Measurements from ENCODE around the gene USP37.
A peak's percentile ranks its signal among the peaks of the same experiment; 100 is the strongest.

USP37 gene

DNA sequence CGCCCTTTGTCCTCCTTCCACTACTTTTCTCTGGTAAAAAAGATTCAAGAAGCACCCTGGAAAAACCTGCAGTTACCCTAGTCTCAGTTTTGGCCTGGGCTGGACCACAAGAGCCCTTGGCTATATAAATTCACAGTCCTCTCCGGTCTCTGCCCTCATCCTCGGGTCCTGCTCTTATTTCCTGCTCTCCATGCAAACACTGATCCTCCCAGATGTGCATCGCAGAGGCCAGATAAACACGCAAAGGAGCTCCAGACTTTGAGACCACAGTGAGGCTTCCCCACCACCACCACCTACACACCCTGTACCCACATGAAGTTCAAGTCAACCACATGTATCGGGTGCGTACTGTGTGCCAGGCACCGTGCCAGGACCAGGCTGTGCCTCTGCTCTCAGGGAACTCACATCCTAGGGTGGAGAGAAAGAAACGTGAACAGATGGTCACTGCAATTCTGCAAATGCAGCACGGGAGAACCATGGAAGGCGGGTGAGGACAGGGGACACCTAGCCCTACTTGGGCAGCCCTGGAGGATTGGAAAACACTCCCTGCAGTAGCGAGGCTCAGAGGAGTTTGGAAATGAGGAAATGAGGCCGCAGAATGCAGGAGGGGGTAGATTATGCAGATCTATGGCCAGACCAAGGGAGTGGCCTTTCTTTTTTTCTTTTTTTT is 161.1 kb downstream of the USP37 start:
- peak in 1 of 2 experiments; percentile 37 for DNase-seq (ENCODE audit: low read depth in 1 of 2, low spot score in 1 of 2)
- TF ChIP-seq JUND (IDR thresholded peaks at IDR 0.05; ENCODE audit: low read depth), result no peak
- in situ Hi-C loops (cut with HindIII; ENCODE audit: low pct_unique_long_range_greater_than_20kb, low sequenced_read_pairs), result no loop called here

DNA sequence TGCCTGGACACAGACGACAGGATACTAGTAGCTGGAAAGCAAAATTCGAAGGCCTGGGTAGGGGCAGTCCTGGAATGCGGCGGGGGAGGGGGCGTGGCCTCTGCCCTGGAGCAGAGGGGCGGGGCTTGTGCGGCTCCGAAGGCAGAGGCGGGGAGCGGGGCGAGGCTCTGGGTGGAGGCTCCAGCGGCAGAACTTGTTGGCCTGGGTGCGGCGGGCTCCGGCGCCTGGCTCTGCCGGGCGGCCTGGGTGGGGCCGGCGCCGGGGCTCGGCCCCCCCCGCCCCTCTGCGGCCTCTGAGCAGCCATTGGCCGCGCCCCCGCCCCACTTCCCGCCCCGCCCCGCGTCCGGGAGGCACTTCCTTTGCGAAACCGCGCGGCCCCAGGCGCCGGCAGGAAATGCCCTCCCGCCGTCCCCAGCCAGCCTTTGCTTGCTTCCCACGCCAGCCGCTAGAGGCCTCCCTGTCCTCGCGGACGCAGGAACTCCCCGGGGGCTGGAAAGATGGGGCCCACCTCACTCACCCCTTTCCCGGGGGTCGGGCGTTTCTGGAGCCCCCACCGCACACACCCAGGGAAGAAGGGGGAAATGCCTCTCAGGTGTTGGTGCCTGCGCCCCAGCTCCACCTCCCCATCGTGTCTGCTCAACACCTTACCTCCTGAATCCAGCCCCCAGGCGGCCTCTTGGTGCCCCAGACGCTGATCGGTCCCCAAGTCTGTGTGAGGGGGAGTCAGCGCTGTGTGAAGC is 161.8 kb downstream of the USP37 start:
- peak; percentile 81 to 94 for DNase-seq (ENCODE audit: low read depth in 1 of 2, low spot score in 1 of 2)
- TF ChIP-seq JUND (IDR thresholded peaks at IDR 0.05; ENCODE audit: low read depth), result no peak
- in situ Hi-C loops (cut with HindIII; ENCODE audit: low pct_unique_long_range_greater_than_20kb, low sequenced_read_pairs), result no loop called here

DNA sequence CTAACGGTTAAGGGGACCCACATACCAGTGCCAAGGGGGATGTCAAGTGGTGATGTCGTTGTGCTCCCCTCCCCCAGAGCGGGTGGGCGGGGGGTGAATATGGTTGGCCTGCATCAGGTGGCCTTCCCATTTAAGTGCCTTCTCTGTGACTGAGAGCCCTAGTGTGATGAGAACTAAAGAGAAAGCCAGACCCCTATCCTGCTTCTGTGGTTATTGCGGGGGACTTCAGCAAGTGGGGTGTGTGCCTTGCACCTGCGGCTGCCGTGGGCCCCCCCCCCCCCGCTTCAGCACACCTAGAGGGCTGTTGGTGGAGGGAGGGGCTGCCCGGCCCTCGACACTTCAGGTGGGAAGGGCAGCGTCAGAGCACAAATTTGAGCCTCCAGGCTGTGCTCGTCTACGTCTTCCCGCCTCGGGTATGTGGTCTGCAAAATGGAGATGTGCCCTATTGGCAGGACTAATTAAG is 162.4 kb downstream of the USP37 start:
- in situ Hi-C loops (cut with HindIII; ENCODE audit: low pct_unique_long_range_greater_than_20kb, low sequenced_read_pairs), result no loop called here
- no peak for DNase-seq (ENCODE audit: low read depth in 1 of 2, low spot score in 1 of 2)
- no peak for TF ChIP-seq JUND (IDR thresholded peaks at IDR 0.05; ENCODE audit: low read depth)

DNA sequence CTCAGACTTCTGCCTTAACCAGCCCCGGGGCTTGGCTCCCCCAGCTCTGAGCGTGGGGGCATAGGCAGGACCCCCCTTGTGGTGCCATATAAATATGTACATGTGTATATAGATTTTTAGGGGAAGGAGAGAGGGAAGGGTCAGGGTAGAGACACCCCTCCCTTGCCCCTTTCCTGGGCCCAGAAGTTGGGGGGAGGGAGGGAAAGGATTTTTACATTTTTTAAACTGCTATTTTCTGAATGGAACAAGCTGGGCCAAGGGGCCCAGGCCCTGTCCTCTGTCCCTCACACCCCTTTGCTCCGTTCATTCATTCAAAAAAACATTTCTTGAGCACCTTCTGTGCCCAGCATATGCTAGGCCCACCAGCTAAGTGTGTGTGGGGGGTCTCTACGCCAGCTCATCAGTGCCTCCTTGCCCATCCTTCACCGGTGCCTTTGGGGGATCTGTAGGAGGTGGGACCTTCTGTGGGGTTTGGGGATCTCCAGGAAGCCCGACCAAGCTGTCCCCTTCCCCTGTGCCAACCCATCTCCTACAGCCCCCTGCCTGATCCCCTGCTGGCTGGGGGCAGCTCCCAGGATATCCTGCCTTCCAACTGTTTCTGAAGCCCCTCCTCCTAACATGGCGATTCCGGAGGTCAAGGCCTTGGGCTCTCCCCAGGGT is 162.9 kb downstream of the USP37 start:
- TF ChIP-seq JUND (IDR thresholded peaks at IDR 0.05; ENCODE audit: low read depth), result no peak
- no peak for DNase-seq (ENCODE audit: low read depth in 1 of 2, low spot score in 1 of 2)
- in situ Hi-C loops (cut with HindIII; ENCODE audit: low pct_unique_long_range_greater_than_20kb, low sequenced_read_pairs), result no loop called here

DNA sequence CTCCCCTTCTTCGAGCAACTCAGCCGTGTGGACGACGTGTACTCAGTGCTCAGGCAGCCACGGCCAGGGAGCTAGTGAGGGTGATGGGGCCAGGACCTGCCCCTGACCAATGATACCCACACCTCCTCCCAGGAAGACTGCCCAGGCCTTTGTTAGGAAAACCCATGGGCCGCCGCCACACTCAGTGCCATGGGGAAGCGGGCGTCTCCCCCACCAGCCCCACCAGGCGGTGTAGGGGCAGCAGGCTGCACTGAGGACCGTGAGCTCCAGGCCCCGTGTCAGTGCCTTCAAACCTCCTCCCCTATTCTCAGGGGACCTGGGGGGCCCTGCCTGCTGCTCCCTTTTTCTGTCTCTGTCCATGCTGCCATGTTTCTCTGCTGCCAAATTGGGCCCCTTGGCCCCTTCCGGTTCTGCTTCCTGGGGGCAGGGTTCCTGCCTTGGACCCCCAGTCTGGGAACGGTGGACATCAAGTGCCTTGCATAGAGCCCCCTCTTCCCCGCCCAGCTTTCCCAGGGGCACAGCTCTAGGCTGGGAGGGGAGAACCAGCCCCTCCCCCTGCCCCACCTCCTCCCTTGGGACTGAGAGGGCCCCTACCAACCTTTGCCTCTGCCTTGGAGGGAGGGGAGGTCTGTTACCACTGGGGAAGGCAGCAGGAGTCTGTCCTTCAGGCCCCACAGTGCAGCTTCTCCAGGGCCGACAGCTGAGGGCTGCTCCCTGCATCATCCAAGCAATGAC is 163.6 kb downstream of the USP37 start:
- no peak for DNase-seq (ENCODE audit: low read depth in 1 of 2, low spot score in 1 of 2)
- in situ Hi-C loops (cut with HindIII; ENCODE audit: low pct_unique_long_range_greater_than_20kb, low sequenced_read_pairs), result no loop called here
- TF ChIP-seq JUND (IDR thresholded peaks at IDR 0.05; ENCODE audit: low read depth), result no peak

DNA sequence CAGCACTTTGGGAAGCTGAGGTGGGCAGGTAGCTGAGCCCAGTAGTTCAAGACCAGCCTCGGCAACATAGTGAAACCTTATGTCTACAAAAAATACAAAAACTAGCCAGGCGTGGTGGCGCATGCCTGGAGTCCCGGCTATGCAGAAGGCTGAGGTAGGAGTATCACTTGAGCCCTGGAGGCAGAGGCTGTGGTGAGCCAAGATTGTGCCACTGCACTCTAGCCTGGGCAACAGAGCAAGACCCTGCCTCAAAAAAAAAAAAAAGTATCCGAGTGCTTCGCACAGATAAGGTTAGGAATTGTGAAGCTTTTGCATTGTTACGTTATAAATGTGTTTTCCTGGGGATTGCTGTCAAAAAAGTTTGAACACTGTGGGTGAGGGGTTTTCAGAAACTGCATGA is 164.3 kb downstream of the USP37 start:
- DNase-seq (ENCODE audit: low read depth in 1 of 2, low spot score in 1 of 2), result no peak
- in situ Hi-C loops (cut with HindIII; ENCODE audit: low pct_unique_long_range_greater_than_20kb, low sequenced_read_pairs), result no loop called here
- TF ChIP-seq JUND (IDR thresholded peaks at IDR 0.05; ENCODE audit: low read depth), result no peak

DNA sequence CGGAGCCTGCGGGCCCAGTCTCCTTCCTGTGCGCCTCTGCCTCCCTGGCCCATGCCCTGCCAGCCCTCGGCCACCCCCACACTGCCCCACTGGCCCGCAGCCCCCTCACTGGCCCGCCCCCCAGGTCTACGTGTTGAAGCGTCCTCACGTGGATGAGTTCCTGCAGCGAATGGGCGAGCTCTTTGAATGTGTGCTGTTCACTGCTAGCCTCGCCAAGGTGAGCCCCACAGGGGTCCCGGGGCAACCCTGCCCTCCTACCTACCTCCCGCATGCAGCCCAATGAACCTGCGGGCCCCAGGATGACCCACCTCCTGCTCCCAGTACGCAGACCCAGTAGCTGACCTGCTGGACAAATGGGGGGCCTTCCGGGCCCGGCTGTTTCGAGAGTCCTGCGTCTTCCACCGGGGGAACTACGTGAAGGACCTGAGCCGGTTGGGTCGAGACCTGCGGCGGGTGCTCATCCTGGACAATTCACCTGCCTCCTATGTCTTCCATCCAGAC is 165.2 kb downstream of the USP37 start:
- in situ Hi-C loops (cut with HindIII; ENCODE audit: low pct_unique_long_range_greater_than_20kb, low sequenced_read_pairs), result no loop called here
- TF ChIP-seq JUND (IDR thresholded peaks at IDR 0.05; ENCODE audit: low read depth), result no peak
- DNase-seq (ENCODE audit: low read depth in 1 of 2, low spot score in 1 of 2), result no peak

DNA sequence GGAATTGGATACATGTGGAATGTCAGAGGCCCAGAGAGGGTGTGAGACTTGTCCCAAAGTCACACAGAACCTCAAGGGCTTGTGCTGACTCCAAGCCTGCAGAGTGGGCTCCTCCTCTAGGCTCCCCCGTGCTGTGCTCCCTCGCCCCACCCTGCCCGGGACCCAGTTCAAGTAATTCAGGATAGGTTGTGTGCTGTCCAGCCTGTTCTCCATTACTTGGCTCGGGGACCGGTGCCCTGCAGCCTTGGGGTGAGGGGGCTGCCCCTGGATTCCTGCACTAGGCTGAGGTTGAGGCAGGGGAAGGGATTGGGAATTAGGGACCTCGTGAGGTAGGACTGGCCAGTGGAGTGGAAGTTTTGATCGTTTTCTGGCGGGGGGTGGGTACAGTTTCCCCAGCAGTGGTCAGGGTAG is 165.7 kb downstream of the USP37 start:
- DNase-seq (ENCODE audit: low read depth in 1 of 2, low spot score in 1 of 2), result no peak
- TF ChIP-seq JUND (IDR thresholded peaks at IDR 0.05; ENCODE audit: low read depth), result no peak
- in situ Hi-C loops (cut with HindIII; ENCODE audit: low pct_unique_long_range_greater_than_20kb, low sequenced_read_pairs), result no loop called here

DNA sequence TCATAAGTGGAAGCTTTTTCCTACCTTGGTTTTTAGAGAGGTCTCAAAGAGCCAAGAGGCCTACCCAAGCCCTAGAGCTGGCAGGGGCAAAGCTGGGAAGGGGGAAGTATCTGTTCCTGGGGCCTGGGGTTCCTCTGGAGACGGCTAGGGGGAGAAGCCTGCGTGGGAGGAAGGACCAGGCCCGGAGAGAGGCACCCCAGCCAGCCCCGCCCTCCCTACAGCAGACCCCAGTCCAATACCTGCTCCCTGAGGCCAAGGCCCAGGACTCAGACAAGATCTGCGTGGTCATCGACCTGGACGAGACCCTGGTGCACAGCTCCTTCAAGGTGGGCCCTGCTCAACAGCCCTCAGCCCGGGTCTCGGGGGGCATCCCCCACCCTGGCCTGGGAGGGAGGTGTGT is 166.3 kb downstream of the USP37 start:
- DNase-seq (ENCODE audit: low read depth in 1 of 2, low spot score in 1 of 2), result no peak
- in situ Hi-C loops (cut with HindIII; ENCODE audit: low pct_unique_long_range_greater_than_20kb, low sequenced_read_pairs), result no loop called here
- no peak for TF ChIP-seq JUND (IDR thresholded peaks at IDR 0.05; ENCODE audit: low read depth)

DNA sequence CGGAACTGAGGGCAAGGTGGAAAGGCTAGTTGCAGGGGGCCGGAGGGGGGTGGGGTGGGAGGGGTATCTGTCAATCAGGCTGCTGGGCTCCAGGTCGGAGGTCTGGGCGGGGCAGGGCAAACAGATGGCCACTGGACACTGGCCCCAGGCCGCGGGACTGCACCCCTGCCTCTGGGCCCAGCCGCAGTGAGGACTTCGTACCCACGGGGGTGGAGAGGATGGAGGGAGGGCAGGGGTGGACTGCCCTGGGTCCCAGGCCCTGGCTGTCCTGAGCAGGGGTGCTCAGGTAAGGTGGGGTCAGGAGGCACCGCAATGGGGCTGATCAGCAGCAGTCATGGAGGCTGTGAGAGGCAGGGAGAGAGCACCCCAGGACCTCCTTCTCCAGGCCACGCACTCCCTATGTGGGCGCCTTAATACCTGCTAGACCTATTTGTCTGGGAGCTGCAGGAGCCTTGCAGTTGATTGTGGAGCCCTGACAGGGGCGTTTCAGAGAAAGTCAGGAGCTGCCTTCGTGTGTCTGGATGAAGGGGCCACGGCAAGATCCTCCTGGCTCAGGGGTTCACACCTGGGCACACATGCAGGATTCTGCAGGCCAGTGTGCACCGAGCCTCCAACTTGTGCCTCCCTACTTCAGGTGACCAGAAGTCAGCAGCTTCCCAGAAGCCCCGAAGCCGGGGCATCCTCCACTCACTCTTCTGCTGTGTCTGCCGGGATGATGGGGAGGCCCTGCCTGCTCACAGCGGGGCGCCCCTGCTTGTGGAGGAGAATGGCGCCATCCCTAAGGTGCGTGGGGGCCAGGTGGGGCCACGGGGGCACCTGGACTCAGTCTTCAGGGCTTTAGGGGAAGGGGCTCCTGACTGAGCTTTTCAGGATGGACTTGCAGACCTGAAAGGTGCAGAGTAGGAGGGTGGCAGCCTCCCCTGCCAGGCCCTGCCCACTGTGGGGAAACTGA is 166.9 kb downstream of the USP37 start:
- TF ChIP-seq JUND (IDR thresholded peaks at IDR 0.05; ENCODE audit: low read depth), result no peak
- in situ Hi-C loops (cut with HindIII; ENCODE audit: low pct_unique_long_range_greater_than_20kb, low sequenced_read_pairs), result no loop called here
- DNase-seq (ENCODE audit: low read depth in 1 of 2, low spot score in 1 of 2), result no peak
